ENCODE results near the gene UBXN7. TPM values are rescaled to one million over a fixed set of nuclear protein-coding genes. Genes with fewer than 3 reads are reported as not detected.

UBXN7 gene
- total and polyA plus RNA-seq, 2 of the 13 experiments (the other 11 are each of a cell fraction or from before 2014, with no cell fraction given), result 12.5 to 15.9 TPM

DNA sequence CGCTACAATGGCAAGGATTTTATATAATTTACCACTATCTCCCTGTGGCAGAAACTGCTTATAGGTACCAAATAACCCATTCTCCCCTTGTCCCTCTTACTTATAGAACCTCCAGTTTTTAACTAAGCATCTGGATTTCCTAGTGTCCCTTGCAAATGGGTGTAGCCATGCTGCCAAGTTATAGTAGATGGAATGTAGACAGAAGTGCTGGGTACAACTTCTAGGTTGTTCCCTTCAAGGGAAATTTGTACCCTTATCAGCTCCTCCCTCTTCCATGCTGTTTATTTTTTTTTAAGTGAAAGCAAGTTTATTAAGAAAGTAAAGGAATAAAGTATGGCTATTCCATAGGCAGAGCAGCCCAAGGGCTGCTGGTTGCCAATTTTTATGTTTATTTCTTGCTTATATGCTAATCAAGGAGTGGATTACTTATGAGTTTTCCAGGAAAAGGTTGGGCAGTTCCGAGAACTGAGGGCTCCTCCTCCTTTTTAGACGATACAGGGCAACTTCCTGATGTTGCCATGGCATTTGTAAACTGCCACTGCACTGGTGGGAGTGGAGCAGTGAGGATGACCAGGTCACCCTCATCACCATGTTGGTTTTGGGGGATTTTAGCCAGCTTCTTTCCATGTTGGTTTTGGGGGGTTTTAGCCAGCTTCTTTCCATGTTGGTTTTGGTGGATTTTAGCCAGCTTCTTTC, 53.9 kb downstream of the UBXN7 start:
- in situ Hi-C loops (cut with HindIII; ENCODE audit: extremely low pct_ligation_motif_present, low pct_unique_long_range_greater_than_20kb), result no loop called here
- no peak for FAIRE-seq

More for the DNA sequence above, 53.9 kb downstream of the UBXN7 start:
- no TSS peak for BruUV-seq (replicated peaks)
- CTCF ChIA-PET (ENCODE audit: low intra/inter-chr PET ratio, low total read pairs), result no interaction called here
- H3K9me3 ChIP-seq (ENCODE audit: low read length), result no peaks in the 10 kb centered on the region
- 100% methylated on average over 3 of the region's 3 CpGs for WGBS (ENCODE audit: low lambda C conversion rate)
- no peaks in the 10 kb centered on the region for H3K79me2 ChIP-seq (ENCODE audit: insufficient read depth, low read length)
- no peak for DNase-seq (ENCODE audit: low spot score)
- H3K27me3 ChIP-seq (ENCODE audit: control insufficient read depth in 1 of 2, insufficient read depth in 2 of 2, low read length in 2 of 2), result no peaks in the 10 kb centered on the region
- no peak overlapping the region for H3K27ac ChIP-seq (ENCODE audit: extremely low read length, insufficient read depth, low read length)
- H3K36me3 ChIP-seq (replicated peaks in 1 of 2; ENCODE audit: control insufficient read depth in 1 of 2, insufficient read depth in 2 of 2, low read length in 2 of 2), result peaks cover under 1 to 23% of the 10 kb centered on the region in 2 experiments; a peak in 4 of 5 replicates
- POLR2A ChIA-PET, result no interaction called here
- intact Hi-C loops (cut with micrococcal nuclease; ENCODE audit: unreplicated experiment), result no loop called here
- no peak overlapping the region for H3K9ac ChIP-seq (ENCODE audit: insufficient read depth, low read depth, low read length)
- H3K4me2 ChIP-seq (ENCODE audit: low read depth, low read length), result no peak overlapping the region
- 0 out of 2 replicates have a peak, but pooled peaks cover 4% of the 10 kb centered on the region for H4K20me1 ChIP-seq (ENCODE audit: insufficient read depth, low read length)
- no peak overlapping the region for H2AFZ ChIP-seq (ENCODE audit: low read length)
- ATAC-seq, result no peak
- TF ChIP-seq, protein P1, sequence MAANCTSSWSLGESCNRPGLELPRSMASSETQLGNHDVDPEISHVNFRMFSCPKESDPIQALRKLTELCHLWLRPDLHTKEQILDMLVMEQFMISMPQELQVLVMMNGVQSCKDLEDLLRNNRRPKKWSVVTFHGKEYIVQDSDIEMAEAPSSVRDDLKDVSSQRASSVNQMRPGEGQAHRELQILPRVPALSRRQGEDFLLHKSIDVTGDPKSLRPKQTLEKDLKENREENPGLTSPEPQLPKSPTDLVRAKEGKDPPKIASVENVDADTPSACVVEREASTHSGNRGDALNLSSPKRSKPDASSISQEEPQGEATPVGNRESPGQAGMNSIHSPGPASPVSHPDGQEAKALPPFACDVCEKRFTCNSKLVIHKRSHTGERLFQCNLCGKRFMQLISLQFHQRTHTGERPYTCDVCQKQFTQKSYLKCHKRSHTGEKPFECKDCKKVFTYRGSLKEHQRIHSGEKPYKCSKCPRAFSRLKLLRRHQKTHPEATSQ (CRISPR knock-in tag; IDR thresholded peaks at IDR 0.05; ENCODE audit: borderline replicate concordance), result no peak
- TF ChIP-seq ZC3H4 (CRISPR knock-in tag; IDR thresholded peaks at IDR 0.05; ENCODE audit: borderline replicate concordance) (no peak), HIVEP1 (CRISPR knock-in tag; IDR thresholded peaks at IDR 0.05) (no peak), ZBTB7A (CRISPR knock-in tag; IDR thresholded peaks at IDR 0.05) (no peak), ZBTB38 (CRISPR knock-in tag; IDR thresholded peaks at IDR 0.05) (no peak), ZNF12 (CRISPR knock-in tag; IDR thresholded peaks at IDR 0.05) (no peak), ZFP62 (CRISPR knock-in tag; IDR thresholded peaks at IDR 0.05) (no peak), RARA (CRISPR knock-in tag; IDR thresholded peaks at IDR 0.05) (no peak), RELA (CRISPR knock-in tag; IDR thresholded peaks at IDR 0.05) (no peak), KDM5A (IDR thresholded peaks at IDR 0.05; ENCODE audit: borderline replicate concordance, low read length) (no peak), ZNF850 (CRISPR knock-in tag; conservative IDR thresholded peaks at IDR 0.05) (no peak), ATRX (CRISPR knock-in tag; IDR thresholded peaks at IDR 0.05; ENCODE audit: borderline replicate concordance) (no peak), NFE2L1 (CRISPR knock-in tag; IDR thresholded peaks at IDR 0.05; ENCODE audit: borderline replicate concordance) (no peak)
- TF ChIP-seq, protein P2, sequence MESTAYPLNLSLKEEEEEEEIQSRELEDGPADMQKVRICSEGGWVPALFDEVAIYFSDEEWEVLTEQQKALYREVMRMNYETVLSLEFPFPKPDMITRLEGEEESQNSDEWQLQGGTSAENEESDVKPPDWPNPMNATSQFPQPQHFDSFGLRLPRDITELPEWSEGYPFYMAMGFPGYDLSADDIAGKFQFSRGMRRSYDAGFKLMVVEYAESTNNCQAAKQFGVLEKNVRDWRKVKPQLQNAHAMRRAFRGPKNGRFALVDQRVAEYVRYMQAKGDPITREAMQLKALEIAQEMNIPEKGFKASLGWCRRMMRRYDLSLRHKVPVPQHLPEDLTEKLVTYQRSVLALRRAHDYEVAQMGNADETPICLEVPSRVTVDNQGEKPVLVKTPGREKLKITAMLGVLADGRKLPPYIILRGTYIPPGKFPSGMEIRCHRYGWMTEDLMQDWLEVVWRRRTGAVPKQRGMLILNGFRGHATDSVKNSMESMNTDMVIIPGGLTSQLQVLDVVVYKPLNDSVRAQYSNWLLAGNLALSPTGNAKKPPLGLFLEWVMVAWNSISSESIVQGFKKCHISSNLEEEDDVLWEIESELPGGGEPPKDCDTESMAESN (CRISPR knock-in tag; conservative IDR thresholded peaks at IDR 0.05), result no peak
- H3K4me3 ChIP-seq (replicated peaks in 1 of 3; ENCODE audit: insufficient read depth in 1 of 3, low read depth in 2 of 3, low read length in 3 of 3), result no peak overlapping the region
- H3K4me1 ChIP-seq (ENCODE audit: insufficient read depth, low read length), result no peaks in the 10 kb centered on the region
